H9 (cell line): ENCODE measurements around the gene SPRYD7. TPM values are rescaled to one million over a fixed set of nuclear protein-coding genes. Genes with fewer than 3 reads are reported as not detected.

Experiments used
- DNase-seq: peaks from one replicate; pipeline ENCODE4 v3.0.0-alpha.2; 2017
- H2AFZ ChIP-seq: one replicate; pipeline ENCODE4 v1.6.1; 2013; ENCODE audit warnings: mild to moderate bottlenecking, low read length, control low read depth, moderate library complexity
- H2AK5ac ChIP-seq: 2 replicates; pipeline ENCODE4 v1.6.1; 2013; ENCODE audit warnings: low read length, control low read depth, mixed read lengths; ENCODE audit not compliant: insufficient read length
- H2BK120ac ChIP-seq: one replicate; pipeline ENCODE4 v1.6.1; 2013; ENCODE audit warnings: low read depth, mild to moderate bottlenecking, low read length, control low read depth, inconsistent platforms; ENCODE audit not compliant: poor library complexity, severe bottlenecking
- H2BK12ac ChIP-seq: 2 replicates; pipeline ENCODE4 v1.6.1; 2013; ENCODE audit warnings: low read length, control low read depth, mixed read lengths, low read depth; ENCODE audit not compliant: insufficient read length
- H2BK15ac ChIP-seq: 2 replicates; pipeline ENCODE4 v1.6.1; 2013; ENCODE audit warnings: low read depth, low read length, control low read depth
- H2BK20ac ChIP-seq: one replicate; pipeline ENCODE4 v1.6.1; 2013; ENCODE audit warnings: low read depth, mild to moderate bottlenecking, low read length, control low read depth, inconsistent platforms; ENCODE audit not compliant: poor library complexity, severe bottlenecking
- H2BK5ac ChIP-seq: 2 replicates; pipeline ENCODE4 v1.6.1; 2013; ENCODE audit warnings: low read length, control low read depth, mixed read lengths; ENCODE audit not compliant: insufficient read length
- H3K14ac ChIP-seq: 2 replicates; pipeline ENCODE4 v1.6.1; 2013; ENCODE audit warnings: low read length, control low read depth; ENCODE audit not compliant: insufficient read depth
- H3K18ac ChIP-seq: 2 replicates; pipeline ENCODE4 v1.6.1; 2013; ENCODE audit warnings: low read depth, mild to moderate bottlenecking, mixed read lengths, low read length, control low read depth; ENCODE audit not compliant: insufficient read length
- H3K23ac ChIP-seq: 2 replicates; pipeline ENCODE4 v1.6.1; 2013; ENCODE audit warnings: low read length, control low read depth, mixed read lengths, low read depth; ENCODE audit not compliant: insufficient read length
- H3K23me2 ChIP-seq: 2 replicates; pipeline ENCODE4 v1.6.1; 2013; ENCODE audit warnings: low read depth, mild to moderate bottlenecking, mixed read lengths, low read length, control low read depth; ENCODE audit not compliant: insufficient read length, poor library complexity, severe bottlenecking
- H3K27ac ChIP-seq: 2 replicates; pipeline ENCODE4 v1.5.1; 2013; ENCODE audit warnings: low read length, control low read depth, mixed read lengths, low read depth; ENCODE audit not compliant: insufficient read length
- H3K27me3 ChIP-seq: 2 replicates; pipeline ENCODE4 v1.6.1; 2013; ENCODE audit warnings: low read length, control low read depth, inconsistent platforms; ENCODE audit not compliant: insufficient read depth
- H3K4ac ChIP-seq: 2 replicates; pipeline ENCODE4 v1.6.1; 2013; ENCODE audit warnings: low read depth, mild to moderate bottlenecking, control low read depth, inconsistent platforms, low read length, moderate library complexity
- H3K4me1 ChIP-seq: 2 replicates; pipeline ENCODE4 v1.6.1; 2013; ENCODE audit warnings: low read length, control low read depth, inconsistent platforms; ENCODE audit not compliant: insufficient read depth
- H3K4me2 ChIP-seq: 2 replicates; pipeline ENCODE4 v1.6.1; 2013; ENCODE audit warnings: low read length, control low read depth, mixed read lengths; ENCODE audit not compliant: insufficient read length, insufficient read depth
- H3K56ac ChIP-seq: 2 replicates; pipeline ENCODE4 v1.6.1; 2013; ENCODE audit warnings: low read depth, mild to moderate bottlenecking, mixed read lengths, low read length, control low read depth; ENCODE audit not compliant: insufficient read length
- H3K79me1 ChIP-seq: 2 replicates; pipeline ENCODE4 v1.6.1; 2013; ENCODE audit warnings: low read depth, mild to moderate bottlenecking, moderate library complexity, low read length, control low read depth, inconsistent platforms; ENCODE audit not compliant: insufficient read depth, poor library complexity, severe bottlenecking
- H3K79me2 ChIP-seq: 2 replicates; pipeline ENCODE4 v1.6.1; 2013; ENCODE audit warnings: low read length, control low read depth, inconsistent platforms; ENCODE audit not compliant: insufficient read depth
- H3K9ac ChIP-seq: 2 replicates; pipeline ENCODE4 v1.6.1; 2013; ENCODE audit warnings: low read length, control low read depth, mixed read lengths; ENCODE audit not compliant: insufficient read length; ENCODE audit errors: extremely low read depth
- H3K9me3 ChIP-seq: one replicate; pipeline ENCODE4 v1.6.1; 2013; ENCODE audit warnings: low read depth, low read length, inconsistent platforms; ENCODE audit not compliant: control insufficient read depth
- H3T11ph ChIP-seq: one replicate; pipeline ENCODE4 v1.6.1; 2013; ENCODE audit warnings: mild to moderate bottlenecking, low read length, control low read depth, inconsistent platforms
- H4K20me1 ChIP-seq: one replicate; pipeline ENCODE4 v1.6.1; 2013; ENCODE audit not compliant: control insufficient read depth, insufficient read length, insufficient read depth
- H4K5ac ChIP-seq: 2 replicates; pipeline ENCODE4 v1.6.1; 2013; ENCODE audit warnings: low read depth, mild to moderate bottlenecking, mixed read lengths, low read length, control low read depth; ENCODE audit not compliant: insufficient read length
- H4K8ac ChIP-seq: replicated peaks from 2 replicates; pipeline ENCODE4 v1.6.1; 2013; ENCODE audit warnings: low read length, control low read depth, mixed read lengths, low read depth; ENCODE audit not compliant: insufficient read length
- H4K91ac ChIP-seq: 2 replicates; pipeline ENCODE4 v1.6.1; 2013; ENCODE audit warnings: low read depth, mild to moderate bottlenecking, moderate library complexity, mixed read lengths, low read length, control low read depth; ENCODE audit not compliant: insufficient read length
- H3K27ac Mint-ChIP-seq, 3 experiments: 2 replicates in 2 of 3; 3 replicates in 1 of 3; pipeline ENCODE4 v1.8.0; 2020 to 2021; ENCODE audit warnings: mixed read lengths in 3 of 3, mild to moderate bottlenecking in 1 of 3, moderate library complexity in 1 of 3
- H3K27me3 Mint-ChIP-seq: 2 replicates; pipeline ENCODE4 v1.8.0; 2021; ENCODE audit warnings: low read depth, mild to moderate bottlenecking, moderate library complexity, mixed read lengths
- H3K36me3 Mint-ChIP-seq, 3 experiments: 2 replicates in 2 of 3; 3 replicates in 1 of 3; pipeline ENCODE4 v1.8.0; 2020 to 2021; ENCODE audit warnings: low read depth in 3 of 3, mixed read lengths in 3 of 3; ENCODE audit not compliant: insufficient read depth in 1 of 3
- H3K4me1 Mint-ChIP-seq, 2 experiments: 2 replicates each; pipeline ENCODE4 v1.8.0; 2020; ENCODE audit warnings: mixed read lengths in 2 of 2
- H3K4me3 Mint-ChIP-seq, 2 experiments: 2 replicates in 1 of 2; 3 replicates in 1 of 2; pipeline ENCODE4 v1.8.0; 2020 to 2021; ENCODE audit warnings: mild to moderate bottlenecking in 2 of 2, mixed read lengths in 2 of 2, moderate library complexity in 1 of 2
- H3K9me3 Mint-ChIP-seq, 2 experiments: 2 replicates in 1 of 2; 3 replicates in 1 of 2; pipeline ENCODE4 v1.8.0; 2020; ENCODE audit warnings: mild to moderate bottlenecking in 2 of 2, mixed read lengths in 2 of 2, moderate library complexity in 1 of 2
- CTCF ChIP-seq: fragments of 200-600 bp; sonication (generic); conservative IDR thresholded peaks from 3 replicates; pipeline ENCODE4 v1.8.0; 2021; ENCODE audit warnings: antibody characterized with exemption, mild to moderate bottlenecking
- WGBS: extraction: QIAGEN DNeasy Blood & Tissue Kit; methylation state at CpG from one replicate; pipeline ENCODE4 v1.1.7; 2013; ENCODE audit warnings: missing lambda C conversion rate, low lambda C conversion rate, mixed read lengths; ENCODE audit not compliant: insufficient read length; ENCODE audit errors: extremely low coverage; 5-methylcytosine and 5-hydroxymethylcytosine counted together
- total RNA-seq: library from RNA; stranded (reverse); gene quantifications from 2 replicates; pipeline ENCODE4 v1.2.1, GENCODE V29; 2021

Gene SPRYD7
- total RNA-seq, 1 experiment from 2014 or later, result 1.8 TPM

GRCh38 chr13:49967456-49967855 is 31.3 kb upstream of the SPRYD7 start:
- Histone ChIP-seq H3K4me2 (no peak overlapping the region), H3K4me1 (no peaks in the 10 kb centered on the region), H3K9ac (no peak overlapping the region), H3K23ac (no peak overlapping the region), H2BK15ac (no peak overlapping the region), H3K27me3 (no peaks in the 10 kb centered on the region), H4K5ac (no peak overlapping the region), H3K23me2 (no peaks in the 10 kb centered on the region), H3K79me1 (no peaks in the 10 kb centered on the region), H3K9me3 (no peaks in the 10 kb centered on the region), H2BK120ac (no peak overlapping the region), H3T11ph (no peak overlapping the region), H2AK5ac (no peak overlapping the region), H3K79me2 (no peaks in the 10 kb centered on the region), H2BK20ac (no peak overlapping the region), H3K14ac (no peak overlapping the region), H3K56ac (no peak overlapping the region), H2AFZ (no peak overlapping the region), H4K8ac (no peak overlapping the region), H3K18ac (no peak overlapping the region), H2BK5ac (no peak overlapping the region), H4K20me1 (no peaks in the 10 kb centered on the region), H2BK12ac (no peak overlapping the region), H4K91ac (no peak overlapping the region), H3K27ac (no peak overlapping the region), H3K4ac (no peak overlapping the region)
- WGBS, result no CpG with 5 or more reads among the region's 4 CpGs
- Mint-ChIP-seq H3K27me3 (no peaks in the 10 kb centered on the region; the same call in none of the 2 replicates), H3K27ac (no peak overlapping the region), H3K9me3 (peaks cover 8 to 23% of the 10 kb centered on the region in 2 experiments), H3K36me3 (peaks cover 0 to 9% (median 0%) of the 10 kb centered on the region in 3 experiments; a peak in 3 of 7 replicates), H3K4me3 (no peak overlapping the region), H3K4me1 (no peaks in the 10 kb centered on the region)
- no peak for TF ChIP-seq CTCF
- DNase-seq, result no peak
